ENCODE measurements around the gene ATP11C.
"Not testable (repeated sequence)": the region's sequence is repeated elsewhere in the genome, so short reads cannot be mapped to it uniquely, and the experiment has no call there.

ATP11C gene

GRCh38 chrX:139932901-139933796 lies at the start of gene ATP11C:
TSS of gene ATP11C (minus strand) at chrX:139933053. CDS start at chrX:139932042, 1,011 bp downstream.
- DNase-seq: peak; percentile 79 to 83

GRCh38 chrX:139974471-139974870 lies 41.6 kb upstream of the ATP11C start:
- no peak for DNase-seq

- no peak for DNase-seq
Measured at GRCh38 chrX:139972629-139973624, 40.1 kb upstream of the ATP11C start.

GRCh38 chrX:139972113-139972512 lies 39.3 kb upstream of the ATP11C start:
- no peak for DNase-seq

- no peak for DNase-seq
Measured at GRCh38 chrX:139971394-139971749, 38.5 kb upstream of the ATP11C start.

- DNase-seq: no peak
Measured at GRCh38 chrX:139969286-139969685, 36.4 kb upstream of the ATP11C start.

GRCh38 chrX:139967750-139968149 lies 34.9 kb upstream of the ATP11C start:
- no peak for DNase-seq

GRCh38 chrX:139967300-139967699 lies 34.4 kb upstream of the ATP11C start:
- peak in 1 of 2 donors; percentile 2 for DNase-seq

- not testable (repeated sequence) for DNase-seq
Measured at GRCh38 chrX:139966159-139966558, 33.3 kb upstream of the ATP11C start.

- no peak for DNase-seq
Measured at GRCh38 chrX:139965421-139965820, 32.6 kb upstream of the ATP11C start, which contains the start of gene CXorf66. TSS of gene CXorf66 (minus strand) at chrX:139965521. CDS start at chrX:139965496, 25 bp downstream.

GRCh38 chrX:139961091-139961490 lies 28.2 kb upstream of the ATP11C start:
- not testable (repeated sequence) for DNase-seq

- DNase-seq: no peak
Measured at GRCh38 chrX:139949703-139950102, 16.9 kb upstream of the ATP11C start.

GRCh38 chrX:139945075-139945474 lies 12.2 kb upstream of the ATP11C start:
- no peak for DNase-seq

GRCh38 chrX:139936259-139936658 lies 3.4 kb upstream of the ATP11C start:
- DNase-seq: no peak

- DNase-seq: no peak
Measured at GRCh38 chrX:139933904-139934303, 1.1 kb upstream of the ATP11C start.

- DNase-seq: peak; percentile 20 to 27
Measured at GRCh38 chrX:139932073-139932900, 566 bp downstream of the ATP11C start.

GRCh38 chrX:139931646-139932072 lies 1.2 kb downstream of the ATP11C start:
- no peak for DNase-seq

GRCh38 chrX:139930916-139931645 lies 1.8 kb downstream of the ATP11C start:
- DNase-seq: peak in 1 of 2 donors; percentile 10

- DNase-seq: no peak
Measured at GRCh38 chrX:139930401-139930800, 2.5 kb downstream of the ATP11C start.

GRCh38 chrX:139929876-139930275 lies 3.0 kb downstream of the ATP11C start:
- no peak for DNase-seq

GRCh38 chrX:139924696-139925095 lies 8.2 kb downstream of the ATP11C start:
- DNase-seq: no peak
